H1 (cell line): ENCODE measurements around the gene USP8. TPM values are rescaled to one million over a fixed set of nuclear protein-coding genes. Genes with fewer than 3 reads are reported as not detected.

Source experiments
- CTCF ChIA-PET: fragments of 300-600 bp; sonication (Branson Sonifier 250); formaldehyde crosslinking; loops from one replicate; lab custom pipeline; 2021; ENCODE audit not compliant: partially characterized antibody; lab: Charles Lee
- POLR2A ChIA-PET: fragments of 300-600 bp; sonication (Branson Sonifier 250); formaldehyde crosslinking; loops from one replicate; lab custom pipeline; 2021; ENCODE audit warnings: inconsistent platforms; ENCODE audit not compliant: partially characterized antibody; lab: Charles Lee
- DNase-seq, 2 experiments: peaks; one replicate each; pipeline versions ENCODE4 v3.0.0 to v3.0.0-alpha.2; 2010 to 2022; ENCODE audit warnings: low spot score in 2 of 2, low read depth in 1 of 2, mixed read lengths in 1 of 2
- FAIRE-seq: peaks from 2 replicates; lab custom pipeline; 2011; peaks lifted over from hg19 to GRCh38; lab: Jason Lieb, UNC
- H2AFZ ChIP-seq: 2 replicates; pipeline ENCODE4 v1.8.1; 2012; ENCODE audit warnings: low read length, inconsistent platforms
- H2AK5ac ChIP-seq: 2 replicates; pipeline ENCODE4 v1.6.1; 2013; ENCODE audit warnings: low read depth, low read length
- H2BK120ac ChIP-seq: replicated peaks from 2 replicates; pipeline ENCODE3; 2013; ENCODE audit warnings: low read depth, low read length, inconsistent platforms
- H2BK12ac ChIP-seq: 2 replicates; pipeline ENCODE4 v1.6.1; 2013; ENCODE audit warnings: low read depth, low read length
- H2BK15ac ChIP-seq: 2 replicates; pipeline ENCODE4 v1.6.1; 2013; ENCODE audit warnings: low read length
- H2BK20ac ChIP-seq: 2 replicates; pipeline ENCODE4 v1.6.1; 2013; ENCODE audit warnings: low read length
- H2BK5ac ChIP-seq: 2 replicates; pipeline ENCODE4 v1.6.1; 2013; ENCODE audit warnings: low read depth, low read length
- H3K14ac ChIP-seq: 2 replicates; pipeline ENCODE4 v1.6.1; 2013; ENCODE audit warnings: inconsistent platforms; ENCODE audit not compliant: insufficient read length
- H3K18ac ChIP-seq: 2 replicates; pipeline ENCODE4 v1.6.1; 2013; ENCODE audit warnings: low read length; ENCODE audit errors: extremely low read depth
- H3K23ac ChIP-seq: 2 replicates; pipeline ENCODE4 v1.6.1; 2013; ENCODE audit warnings: inconsistent platforms; ENCODE audit not compliant: insufficient read length
- H3K23me2 ChIP-seq: 2 replicates; pipeline ENCODE4 v1.6.1; 2013; ENCODE audit warnings: low read depth, low read length
- H3K27ac ChIP-seq: 2 replicates; pipeline ENCODE4 v1.6.1; 2011; ENCODE audit warnings: low read depth, low read length, inconsistent platforms
- H3K27me3 ChIP-seq, 4 experiments: replicated peaks in 1 of 4; 1 replicate in 1 of 4; 2 replicates in 3 of 4; pipeline versions ENCODE4 v1.6.1 to v1.8.1; 2011 to 2013; ENCODE audit warnings: low read length in 3 of 4, mild to moderate bottlenecking in 3 of 4, inconsistent platforms in 2 of 4, mixed read lengths in 2 of 4, moderate library complexity in 1 of 4; ENCODE audit not compliant: control insufficient read depth in 3 of 4, insufficient read depth in 3 of 4; ENCODE audit errors: extremely low read depth in 1 of 4
- H3K36me3 ChIP-seq, 4 experiments: 2 replicates each; pipeline versions ENCODE4 v1.6.1 to v1.8.1; 2011 to 2013; ENCODE audit warnings: mild to moderate bottlenecking in 4 of 4, low read length in 3 of 4, moderate library complexity in 2 of 4, control low read depth in 1 of 4, inconsistent platforms in 1 of 4; ENCODE audit not compliant: insufficient read depth in 4 of 4, control insufficient read depth in 2 of 4
- H3K4ac ChIP-seq: replicated peaks from 2 replicates; pipeline ENCODE3; 2013; ENCODE audit warnings: low read length, low read depth, mixed read lengths, inconsistent platforms; ENCODE audit not compliant: insufficient read length
- H3K4me1 ChIP-seq, 4 experiments: replicated peaks in 1 of 4; 1 replicate in 1 of 4; 2 replicates in 3 of 4; pipeline versions ENCODE4 v1.6.1 to v1.8.1; 2011 to 2013; ENCODE audit warnings: low read length in 3 of 4, inconsistent platforms in 2 of 4, mixed read lengths in 1 of 4; ENCODE audit not compliant: insufficient read depth in 4 of 4, control insufficient read depth in 3 of 4
- H3K4me2 ChIP-seq, 2 experiments: 2 replicates each; pipeline versions ENCODE4 v1.6.1 to v1.8.1; 2011 to 2013; ENCODE audit warnings: low read depth in 2 of 2, low read length in 2 of 2, control low read depth in 1 of 2, inconsistent platforms in 1 of 2, mild to moderate bottlenecking in 1 of 2; ENCODE audit not compliant: insufficient read depth in 1 of 2
- H3K4me3 ChIP-seq, 4 experiments: fragments of 200-600, 300-600 bp in 1 of 4; sonication (generic), shearing (Covaris generic), sonication (Bioruptor Twin) in 1 of 4; 2 replicates each; pipeline versions ENCODE4 v1.5.1 to v1.8.1; 2011 to 2016; ENCODE audit warnings: low read length in 4 of 4, low read depth in 3 of 4, control low read depth in 2 of 4, inconsistent platforms in 2 of 4, mild to moderate bottlenecking in 2 of 4, mixed read lengths in 1 of 4, moderate library complexity in 1 of 4; ENCODE audit not compliant: insufficient read depth in 2 of 4; ENCODE audit errors: extremely low read depth in 1 of 4
- H3K56ac ChIP-seq: replicated peaks from 2 replicates; pipeline ENCODE3; 2013; ENCODE audit warnings: low read depth, mild to moderate bottlenecking, mixed read lengths, low read length, inconsistent platforms; ENCODE audit not compliant: insufficient read length
- H3K79me1 ChIP-seq: 2 replicates; pipeline ENCODE4 v1.6.1; 2013; ENCODE audit warnings: low read depth, low read length, control low read depth
- H3K79me2 ChIP-seq, 2 experiments: 2 replicates each; pipeline versions ENCODE4 v1.6.1 to v1.8.1; 2012 to 2013; ENCODE audit warnings: low read length in 2 of 2, mild to moderate bottlenecking in 2 of 2, inconsistent platforms in 1 of 2; ENCODE audit not compliant: insufficient read depth in 2 of 2, control insufficient read depth in 1 of 2
- H3K9ac ChIP-seq, 4 experiments: replicated peaks in 1 of 4; 1 replicate in 1 of 4; 2 replicates in 3 of 4; pipeline versions ENCODE4 v1.6.1 to v1.8.1; 2011 to 2013; ENCODE audit warnings: low read depth in 3 of 4, low read length in 3 of 4, control low read depth in 2 of 4, mild to moderate bottlenecking in 2 of 4, moderate library complexity in 2 of 4, inconsistent platforms in 1 of 4; ENCODE audit errors: extremely low read depth in 1 of 4
- H3K9me3 ChIP-seq, 2 experiments: 2 replicates each; pipeline versions ENCODE4 v1.6.1 to v1.8.1; 2012 to 2013; ENCODE audit warnings: mild to moderate bottlenecking in 2 of 2, moderate library complexity in 2 of 2, control low read depth in 1 of 2, inconsistent platforms in 1 of 2, low read depth in 1 of 2, low read length in 1 of 2, mixed read lengths in 1 of 2; ENCODE audit not compliant: insufficient read depth in 2 of 2
- H4K20me1 ChIP-seq, 2 experiments: replicated peaks in 1 of 2; 2 replicates each; pipeline versions ENCODE3 to v1.8.1; 2011 to 2013; ENCODE audit warnings: inconsistent platforms in 2 of 2, low read length in 2 of 2, mild to moderate bottlenecking in 1 of 2; ENCODE audit not compliant: insufficient read depth in 2 of 2, control insufficient read depth in 1 of 2
- H4K5ac ChIP-seq: 2 replicates; pipeline ENCODE4 v1.6.1; 2013; ENCODE audit warnings: low read length, low read depth, mixed read lengths, inconsistent platforms; ENCODE audit not compliant: insufficient read length
- H4K8ac ChIP-seq: 2 replicates; pipeline ENCODE4 v1.8.0; 2013; ENCODE audit warnings: mild to moderate bottlenecking, moderate library complexity, low read length, inconsistent platforms; ENCODE audit not compliant: insufficient read depth; ENCODE audit errors: extremely low read depth
- H4K91ac ChIP-seq: replicated peaks from 2 replicates; pipeline ENCODE3; 2013; ENCODE audit warnings: low read length, mixed read lengths, inconsistent platforms; ENCODE audit not compliant: insufficient read length
- BACH1 ChIP-seq: IDR thresholded peaks from 2 replicates; pipeline ENCODE4 v1.6.1; 2012; ENCODE audit warnings: low read length, improper control_type of control experiment
- CBX5 ChIP-seq: fragments of 300-800, 300-1000 bp; sonication (generic); IDR thresholded peaks from 2 replicates; pipeline ENCODE4 v1.7.1; 2016; ENCODE audit warnings: antibody characterized with exemption, low read length, low read depth
- KDM4A ChIP-seq: IDR thresholded peaks from one replicate; pipeline ENCODE4 v1.7.1; 2012; ENCODE audit warnings: low read depth, mild to moderate bottlenecking, moderate library complexity, low read length, inconsistent platforms; ENCODE audit not compliant: severe bottlenecking
- YY1 ChIP-seq: IDR thresholded peaks from 2 replicates; pipeline ENCODE4 v1.6.1; 2011; ENCODE audit warnings: low read depth, mild to moderate bottlenecking, low read length
- WGBS, 2 experiments: shearing (Covaris generic) in 1 of 2; methylation state at CpG; one replicate each; pipeline versions ENCODE4 v1.1.6 to v1.1.7; 2013 to 2015; ENCODE audit warnings: low lambda C conversion rate in 2 of 2, mixed read lengths in 2 of 2, inconsistent platforms in 1 of 2, low coverage in 1 of 2, missing lambda C conversion rate in 1 of 2; ENCODE audit not compliant: insufficient replicate concordance in 2 of 2, insufficient coverage in 1 of 2, insufficient read length in 1 of 2; ENCODE audit errors: extremely low coverage in 1 of 2, missing lambda C conversion rate in 1 of 2; 5-methylcytosine and 5-hydroxymethylcytosine counted together
- polyA plus RNA-seq, 7 experiments: library from polyadenylated mRNA; depleted of rRNA in 3 of 7; stranded (reverse) in 5 of 7; unstranded in 2 of 7; fragments of >200 nt in 5 of 7; fragments of 200-250 nt in 2 of 7; gene quantifications; 1 replicate in 5 of 7; 2 replicates in 1 of 7; 4 replicates in 1 of 7; pipeline versions ENCODE4 v1.2.1 to v1.2.3, GENCODE V29; 2011 to 2013; ENCODE audit warnings: missing spikeins in 2 of 7, mixed read lengths in 2 of 7
- total RNA-seq: library from RNA; stranded (reverse); fragmentation: NEBNext Ultra II Directional; extraction: Animal tissue kit (Norgen Biotek cat#: 25700); gene quantifications from 2 replicates; pipeline ENCODE4 v1.2.1, GENCODE V29; 2021

Gene USP8
- total and polyA plus RNA-seq, 2 of the 8 experiments (the other 6 are each of a cell fraction or from before 2014, with no cell fraction given): 19.9 to 66.2 TPM

GRCh38 chr15:50542887-50543210 lies 118.6 kb downstream of the USP8 start:
- Histone ChIP-seq H3K18ac (no peak overlapping the region), H3K4me2 (no peak overlapping the region), H2BK5ac (no peak overlapping the region), H3K4me1 (no peaks in the 10 kb centered on the region; a peak in 1 of 7 replicates), H3K79me1 (no peaks in the 10 kb centered on the region), H3K4me3 (no peak overlapping the region), H3K9ac (no peak overlapping the region), H3K27me3 (no peaks in the 10 kb centered on the region), H2BK12ac (no peak overlapping the region), H4K8ac (no peak overlapping the region), H3K27ac (no peak overlapping the region), H3K79me2 (no peaks in the 10 kb centered on the region), H4K5ac (no peak overlapping the region), H2AFZ (no peak overlapping the region), H2BK15ac (no peak overlapping the region), H3K4ac (no peak overlapping the region), H3K9me3 (no peaks in the 10 kb centered on the region), H4K20me1 (no peaks in the 10 kb centered on the region), H3K36me3 (no peaks in the 10 kb centered on the region), H3K23ac (no peak overlapping the region), H3K56ac (no peak overlapping the region), H2BK20ac (no peak overlapping the region), H3K23me2 (no peaks in the 10 kb centered on the region), H4K91ac (no peak overlapping the region), H2BK120ac (no peak overlapping the region)
- 96% methylated on average over 2 of the region's 2 CpGs; no CpG with 5 or more reads in 1 of the 2 experiments for WGBS, 2 experiments
- POLR2A ChIA-PET: interaction anchor here (2.1 kb wide), 1 partner anchor 11 kb away, joined by 9 read pairs; no protein-coding TSS in a partner anchor
- no peak for DNase-seq
- FAIRE-seq: no peak
- CTCF ChIA-PET: interaction anchor here (1.2 kb wide), 1 partner anchor 227 kb away, joined by 3 read pairs; no protein-coding TSS in a partner anchor
- TF ChIP-seq BACH1 (no peak), KDM4A (no peak), CBX5 (no peak), YY1 (no peak)
- TF ChIP-seq, all 59 proteins: peak for 0
- H2AK5ac ChIP-seq: no peak overlapping the region
- H3K14ac ChIP-seq: no peak overlapping the region
